Trophoblast cell (in vitro differentiated cells and primary cell): ENCODE measurements around the gene PABPC4L.
"Not testable (repeated sequence)": the region's sequence is repeated elsewhere in the genome, so short reads cannot be mapped to it uniquely, and the experiment has no call there.

Experiments used
- DNase-seq, 2 donors: peaks; one replicate each; pipeline ENCODE4 v3.0.0-alpha.2; 2016
- H2AFZ ChIP-seq: 2 replicates; pipeline ENCODE4 v1.6.1; 2013; ENCODE audit warnings: low read length, moderate library complexity, mild to moderate bottlenecking; ENCODE audit not compliant: insufficient read depth, poor library complexity
- H2AK5ac ChIP-seq: 2 replicates; pipeline ENCODE4 v1.6.1; 2013; ENCODE audit warnings: mild to moderate bottlenecking, low read length
- H2BK120ac ChIP-seq: 2 replicates; pipeline ENCODE4 v1.6.1; 2013; ENCODE audit warnings: low read length, mild to moderate bottlenecking, moderate library complexity; ENCODE audit not compliant: insufficient read depth, poor library complexity
- H2BK12ac ChIP-seq: 2 replicates; pipeline ENCODE4 v1.6.1; 2013; ENCODE audit warnings: mild to moderate bottlenecking, low read length, moderate library complexity
- H2BK5ac ChIP-seq: 2 replicates; pipeline ENCODE4 v1.6.1; 2013; ENCODE audit warnings: low read length, low read depth, moderate library complexity, mild to moderate bottlenecking; ENCODE audit not compliant: poor library complexity
- H3K14ac ChIP-seq: 2 replicates; pipeline ENCODE4 v1.6.1; 2013; ENCODE audit warnings: mild to moderate bottlenecking, low read length
- H3K18ac ChIP-seq: 2 replicates; pipeline ENCODE4 v1.6.1; 2013; ENCODE audit warnings: mild to moderate bottlenecking, low read length
- H3K23ac ChIP-seq: 2 replicates; pipeline ENCODE4 v1.6.1; 2013; ENCODE audit warnings: low read length
- H3K27ac ChIP-seq: 2 replicates; pipeline ENCODE4 v1.5.1; 2013; ENCODE audit warnings: low read depth, mild to moderate bottlenecking, inconsistent platforms, low read length, moderate library complexity
- H3K27me3 ChIP-seq: 2 replicates; pipeline ENCODE4 v1.6.1; 2013; ENCODE audit warnings: inconsistent platforms, mild to moderate bottlenecking, low read length, moderate library complexity; ENCODE audit not compliant: insufficient read depth
- H3K36me3 ChIP-seq, 2 experiments: 1 replicate in 1 of 2; 2 replicates in 1 of 2; pipeline ENCODE4 v1.6.1; 2013; ENCODE audit warnings: low read length in 2 of 2, mild to moderate bottlenecking in 2 of 2, moderate library complexity in 1 of 2; ENCODE audit not compliant: insufficient read depth in 2 of 2, control insufficient read depth in 1 of 2
- H3K4ac ChIP-seq: 2 replicates; pipeline ENCODE4 v1.6.1; 2013; ENCODE audit warnings: low read depth, mild to moderate bottlenecking, low read length, moderate library complexity
- H3K4me1 ChIP-seq, 2 experiments: 1 replicate in 1 of 2; 2 replicates in 1 of 2; pipeline ENCODE4 v1.6.1; 2013; ENCODE audit warnings: low read length in 2 of 2, mild to moderate bottlenecking in 2 of 2, moderate library complexity in 1 of 2; ENCODE audit not compliant: insufficient read depth in 2 of 2, control insufficient read depth in 1 of 2
- H3K4me2 ChIP-seq: 2 replicates; pipeline ENCODE4 v1.6.1; 2013; ENCODE audit warnings: inconsistent platforms, mild to moderate bottlenecking, low read length, moderate library complexity
- H3K4me3 ChIP-seq: 2 replicates; pipeline ENCODE4 v1.5.1; 2013; ENCODE audit warnings: mild to moderate bottlenecking, low read depth, low read length, inconsistent platforms
- H3K79me1 ChIP-seq: one replicate; pipeline ENCODE4 v1.6.1; 2013; ENCODE audit warnings: low read length
- H3K79me2 ChIP-seq: 2 replicates; pipeline ENCODE4 v1.6.1; 2013; ENCODE audit warnings: low read length, mild to moderate bottlenecking; ENCODE audit not compliant: control insufficient read depth, insufficient read depth, poor library complexity
- H3K9ac ChIP-seq: 2 replicates; pipeline ENCODE4 v1.6.1; 2013; ENCODE audit warnings: mild to moderate bottlenecking, low read length
- H3K9me3 ChIP-seq: 2 replicates; pipeline ENCODE4 v1.6.1; 2013; ENCODE audit warnings: low read depth, mild to moderate bottlenecking, control low read depth, inconsistent platforms, low read length; ENCODE audit not compliant: insufficient read depth
- H4K12ac ChIP-seq: 2 replicates; pipeline ENCODE4 v1.6.1; 2013; ENCODE audit warnings: low read depth, mild to moderate bottlenecking, low read length, moderate library complexity
- H4K8ac ChIP-seq: 2 replicates; pipeline ENCODE4 v1.6.1; 2013; ENCODE audit warnings: low read depth, mild to moderate bottlenecking, low read length, moderate library complexity
- H4K91ac ChIP-seq: one replicate; pipeline ENCODE4 v1.6.1; 2013; ENCODE audit warnings: low read depth, mild to moderate bottlenecking, low read length, moderate library complexity
- WGBS: extraction: QIAGEN DNeasy Blood & Tissue Kit; methylation state at CpG from one replicate; pipeline ENCODE4 v1.1.7; 2013; ENCODE audit warnings: missing lambda C conversion rate; ENCODE audit not compliant: insufficient read length, insufficient coverage; ENCODE audit errors: extremely low coverage; 5-methylcytosine and 5-hydroxymethylcytosine counted together

Gene PABPC4L

DNA sequence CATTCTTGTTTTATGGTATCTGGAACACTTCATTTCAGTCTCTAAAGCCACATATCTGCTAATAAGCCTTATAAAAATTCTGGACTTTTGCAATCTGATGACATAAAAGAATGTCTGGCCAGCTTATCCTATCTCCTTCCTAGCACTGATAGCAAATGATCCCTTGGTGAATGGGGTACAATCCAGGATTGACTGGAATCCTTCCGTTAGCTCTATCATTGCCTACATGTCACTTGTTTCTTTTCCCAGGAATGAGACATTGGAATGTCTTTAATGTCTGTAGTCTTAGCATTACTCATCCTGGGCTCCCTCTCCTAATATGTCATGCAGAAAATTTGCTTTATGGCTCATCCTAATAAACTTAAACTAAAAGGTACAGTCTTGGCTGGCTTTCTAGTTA lies 14.8 kb upstream of the PABPC4L start:
- no peaks in the 10 kb centered on the region for H3K4me1 ChIP-seq
- no peaks in the 10 kb centered on the region for H3K79me2 ChIP-seq
- WGBS, result no CpG with 5 or more reads among the region's 1 CpG
- no peak overlapping the region for H3K18ac ChIP-seq
- peak; percentile 0 to 18 for DNase-seq
- H3K27ac ChIP-seq, result no peak overlapping the region
- H4K91ac ChIP-seq, result no peak overlapping the region
- H4K8ac ChIP-seq, result no peak overlapping the region
- H2BK5ac ChIP-seq, result no peak overlapping the region
- H3K27me3 ChIP-seq, result no peaks in the 10 kb centered on the region
- H3K9ac ChIP-seq, result no peak overlapping the region
- H3K4ac ChIP-seq, result no peak overlapping the region
- H3K4me2 ChIP-seq, result no peak overlapping the region
- no peak overlapping the region for H3K14ac ChIP-seq
- H3K23ac ChIP-seq, result no peak overlapping the region
- H3K36me3 ChIP-seq, result no peaks in the 10 kb centered on the region
- no peaks in the 10 kb centered on the region for H3K9me3 ChIP-seq
- H2BK12ac ChIP-seq, result no peak overlapping the region
- no peak overlapping the region for H4K12ac ChIP-seq
- no peaks in the 10 kb centered on the region for H3K79me1 ChIP-seq
- H2AFZ ChIP-seq, result no peak overlapping the region
- no peak overlapping the region for H2AK5ac ChIP-seq
- no peak overlapping the region for H3K4me3 ChIP-seq
- no peak overlapping the region for H2BK120ac ChIP-seq

GRCh38 chr4:134215620-134216344 lies 14.2 kb upstream of the PABPC4L start:
- no peak overlapping the region for H4K91ac ChIP-seq
- no peak overlapping the region for H3K18ac ChIP-seq
- WGBS, result no CpG with 5 or more reads among the region's 2 CpGs
- no peak overlapping the region for H3K4me3 ChIP-seq
- no peak overlapping the region for H2AFZ ChIP-seq
- no peak overlapping the region for H3K4ac ChIP-seq
- H4K12ac ChIP-seq, result no peak overlapping the region
- H3K14ac ChIP-seq, result no peak overlapping the region
- no peak overlapping the region for H3K9ac ChIP-seq
- no peaks in the 10 kb centered on the region for H3K79me2 ChIP-seq
- no peak overlapping the region for H2BK120ac ChIP-seq
- H3K79me1 ChIP-seq, result no peaks in the 10 kb centered on the region
- H2BK12ac ChIP-seq, result no peak overlapping the region
- H3K36me3 ChIP-seq, result no peaks in the 10 kb centered on the region
- no peak overlapping the region for H3K4me2 ChIP-seq
- H3K4me1 ChIP-seq, result no peaks in the 10 kb centered on the region
- DNase-seq, result no peak
- no peaks in the 10 kb centered on the region for H3K9me3 ChIP-seq
- H2AK5ac ChIP-seq, result no peak overlapping the region
- peak overlapping the region; percentile 47 for H3K27ac ChIP-seq
- no peak overlapping the region for H3K23ac ChIP-seq
- H4K8ac ChIP-seq, result no peak overlapping the region
- no peaks in the 10 kb centered on the region for H3K27me3 ChIP-seq
- H2BK5ac ChIP-seq, result no peak overlapping the region

GRCh38 chr4:134207955-134208354 lies 6.4 kb upstream of the PABPC4L start:
- H4K8ac ChIP-seq, H3K4me2 ChIP-seq, DNase-seq: not testable (repeated sequence)

GRCh38 chr4:134202166-134202956 lies 772 bp upstream of the PABPC4L start:
- WGBS, result no CpG with 5 or more reads among the region's 8 CpGs
- no peak overlapping the region for H3K4ac ChIP-seq
- peaks cover 4% of the 10 kb centered on the region for H3K79me1 ChIP-seq
- no peaks in the 10 kb centered on the region for H3K36me3 ChIP-seq
- no peaks in the 10 kb centered on the region for H3K9me3 ChIP-seq
- H4K12ac ChIP-seq, result no peak overlapping the region
- no peak overlapping the region for H2BK12ac ChIP-seq
- no peak overlapping the region for H3K4me2 ChIP-seq
- no peak overlapping the region for H2AFZ ChIP-seq
- H2AK5ac ChIP-seq, result no peak overlapping the region
- H3K79me2 ChIP-seq, result peaks cover 4% of the 10 kb centered on the region
- no peak overlapping the region for H3K27ac ChIP-seq
- no peak overlapping the region for H2BK120ac ChIP-seq
- H3K9ac ChIP-seq, result no peak overlapping the region
- no peak overlapping the region for H2BK5ac ChIP-seq
- no peak overlapping the region for H3K14ac ChIP-seq
- DNase-seq, result no peak
- no peak overlapping the region for H4K91ac ChIP-seq
- peaks cover 4 to 8% of the 10 kb centered on the region in 2 experiments for H3K4me1 ChIP-seq
- no peak overlapping the region for H3K4me3 ChIP-seq
- no peak overlapping the region for H3K18ac ChIP-seq
- H3K23ac ChIP-seq, result no peak overlapping the region
- H4K8ac ChIP-seq, result no peak overlapping the region
- H3K27me3 ChIP-seq, result no peaks in the 10 kb centered on the region

More at GRCh38 chr4:134207955-134208354, 6.4 kb upstream of the PABPC4L start:
- not testable (repeated sequence) for H3K9me3 ChIP-seq, H3K9ac ChIP-seq, H3K27me3 ChIP-seq, H4K91ac ChIP-seq, H3K14ac ChIP-seq, H2BK5ac ChIP-seq, H3K79me2 ChIP-seq, H3K4me1 ChIP-seq, H3K4me3 ChIP-seq, H3K23ac ChIP-seq, H2AFZ ChIP-seq, H2BK120ac ChIP-seq, H4K12ac ChIP-seq, H2BK12ac ChIP-seq, H3K36me3 ChIP-seq, H3K79me1 ChIP-seq, H3K4ac ChIP-seq, H2AK5ac ChIP-seq, H3K18ac ChIP-seq, H3K27ac ChIP-seq
- no CpG with 5 or more reads among the region's 11 CpGs for WGBS
